Psoas muscle (tissue), 8 donors: ENCODE results near the gene SCAPER. TPM values are rescaled to one million over a fixed set of nuclear protein-coding genes. Genes with fewer than 3 reads are reported as not detected.

ENCODE experiments used
- ATAC-seq, 4 donors: fragments of 200-7000 bp; cut with Tn5 transposase; one replicate each; pipeline ENCODE4 v1.9.1; 2020; ENCODE audit warnings: moderate library complexity in 3 of 4, mild to moderate bottlenecking in 2 of 4
- DNase-seq, 2 donors: peaks; one replicate each; pipeline ENCODE4 v3.0.0-alpha.2; 2020
- H3K27ac ChIP-seq: fragments of 200-600 bp; one replicate; pipeline ENCODE4 v1.8.0; 2022
- H3K27me3 ChIP-seq, 3 donors: fragments of 200-600 bp in 1 of 3; one replicate each; pipeline versions ENCODE4 v1.6.1 to v1.8.0; 2013 to 2022; ENCODE audit warnings: low read length in 2 of 3, mild to moderate bottlenecking in 2 of 3, moderate library complexity in 1 of 3; ENCODE audit not compliant: insufficient read depth in 3 of 3
- H3K36me3 ChIP-seq, 2 donors: fragments of 200-600 bp in 1 of 2; one replicate each; pipeline versions ENCODE4 v1.6.1 to v1.8.0; 2013 to 2022; ENCODE audit warnings: low read depth in 1 of 2, mild to moderate bottlenecking in 1 of 2, moderate library complexity in 1 of 2; ENCODE audit not compliant: insufficient read depth in 1 of 2
- H3K4me1 ChIP-seq: fragments of 200-600 bp; one replicate; pipeline ENCODE4 v1.8.0; 2022
- H3K4me3 ChIP-seq: fragments of 200-600 bp; one replicate; pipeline ENCODE4 v1.8.0; 2022; ENCODE audit warnings: mild to moderate bottlenecking
- H3K9me3 ChIP-seq: fragments of 200-600 bp; one replicate; pipeline ENCODE4 v1.8.0; 2022
- WGBS, 3 donors: extraction: QIAGEN DNeasy Blood & Tissue Kit; methylation state at CpG; one replicate each; pipeline versions ENCODE4 v1.1.6 to v1.1.7; 2013; 5-methylcytosine and 5-hydroxymethylcytosine counted together
- intact Hi-C, 2 donors: fragments of 100-400 bp; cut with DNase I; formaldehyde crosslinking; loops; one replicate each; pipeline versions ENCODE4 v1.11.0 to v1.14.2; 2022
- polyA plus RNA-seq, 3 donors: library from polyadenylated mRNA; stranded (reverse); fragments of 200-250 nt; gene quantifications; one replicate each; pipeline ENCODE4 v1.2.3, GENCODE V29; 2013
- total RNA-seq, 4 donors: library from RNA; stranded (reverse); fragmentation: NEBNext Ultra II Directional in 2 of 4; extraction: Animal tissue kit (Norgen Biotek cat#: 25700) in 2 of 4; gene quantifications; one replicate each; pipeline versions ENCODE4 v1.2.1 to v1.2.4, GENCODE V29; 2021 to 2023
- TF ChIP-seq, protein P1 (sequence below): fragments of 200-600 bp; IDR thresholded peaks from one replicate; pipeline ENCODE4 v1.8.0; 2022; ENCODE audit warnings: antibody characterized with exemption
- donor health status: healthy with polysubstance abuse.
- donor health status: DM: no; HTN: no; CAD: no; lungs with moderate emphysema.
- donor health status: Bipolar disorder and iron deficiency.
- donor health status: healthy.
- donor health status: DM: yes; HTN: yes; CAD: no.
- donor health status: DM: no; HTN: no; CAD: no.
- donor health status: DM: no; HTN: no; CAD: no.
- donor health status: DM: yes; HTN: yes; CAD: no.

Gene SCAPER
- total and polyA plus RNA-seq, 7 donors = 4.1 to 28.7 (median 20.0) TPM

GRCh38 chr15:76386178-76386577 lies 519.0 kb downstream of the SCAPER start:
- Histone ChIP-seq H3K4me1 (no peaks in the 10 kb centered on the region), H3K9me3 (no peaks in the 10 kb centered on the region), H3K36me3 (peaks cover 0 to 4% of the 10 kb centered on the region in 2 donors), H3K27ac (no peak overlapping the region), H3K4me3 (no peak overlapping the region), H3K27me3 (no peaks in the 10 kb centered on the region)
- TF ChIP-seq, protein P1, sequence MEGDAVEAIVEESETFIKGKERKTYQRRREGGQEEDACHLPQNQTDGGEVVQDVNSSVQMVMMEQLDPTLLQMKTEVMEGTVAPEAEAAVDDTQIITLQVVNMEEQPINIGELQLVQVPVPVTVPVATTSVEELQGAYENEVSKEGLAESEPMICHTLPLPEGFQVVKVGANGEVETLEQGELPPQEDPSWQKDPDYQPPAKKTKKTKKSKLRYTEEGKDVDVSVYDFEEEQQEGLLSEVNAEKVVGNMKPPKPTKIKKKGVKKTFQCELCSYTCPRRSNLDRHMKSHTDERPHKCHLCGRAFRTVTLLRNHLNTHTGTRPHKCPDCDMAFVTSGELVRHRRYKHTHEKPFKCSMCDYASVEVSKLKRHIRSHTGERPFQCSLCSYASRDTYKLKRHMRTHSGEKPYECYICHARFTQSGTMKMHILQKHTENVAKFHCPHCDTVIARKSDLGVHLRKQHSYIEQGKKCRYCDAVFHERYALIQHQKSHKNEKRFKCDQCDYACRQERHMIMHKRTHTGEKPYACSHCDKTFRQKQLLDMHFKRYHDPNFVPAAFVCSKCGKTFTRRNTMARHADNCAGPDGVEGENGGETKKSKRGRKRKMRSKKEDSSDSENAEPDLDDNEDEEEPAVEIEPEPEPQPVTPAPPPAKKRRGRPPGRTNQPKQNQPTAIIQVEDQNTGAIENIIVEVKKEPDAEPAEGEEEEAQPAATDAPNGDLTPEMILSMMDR = no peak
- intact Hi-C loops = no loop called here
- 95 to 100% (median 99%) methylated on average over 2 of the region's 2 CpGs for WGBS, 3 donors
- no peak for ATAC-seq
- no peak for DNase-seq

DNA sequence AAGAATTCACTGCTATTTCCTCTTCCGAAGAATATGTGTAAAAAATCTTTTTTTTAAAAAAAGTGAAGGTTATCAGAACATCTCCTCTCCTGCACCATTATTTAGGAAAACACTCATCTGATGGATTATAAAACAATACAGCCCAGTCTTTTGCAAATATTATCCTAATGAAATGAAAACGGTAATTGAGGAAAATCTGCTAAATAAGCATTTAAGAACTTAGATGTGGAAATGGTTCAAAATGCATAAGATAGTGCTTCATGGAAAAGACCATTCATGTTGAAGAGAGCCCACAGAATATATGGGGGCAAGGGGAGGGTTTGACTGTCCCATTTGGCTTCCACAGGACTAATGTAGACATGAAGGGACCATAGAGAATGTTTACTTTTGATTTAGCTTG lies 520.7 kb downstream of the SCAPER start:
- ATAC-seq (no peak), DNase-seq (no peak)
- H3K9me3 ChIP-seq = no peaks in the 10 kb centered on the region
- peaks cover 0 to 7% of the 10 kb centered on the region in 2 donors for H3K36me3 ChIP-seq
- intact Hi-C loops = no loop called here
- no peak overlapping the region for H3K27ac ChIP-seq
- no peaks in the 10 kb centered on the region for H3K4me1 ChIP-seq
- no peak overlapping the region for H3K4me3 ChIP-seq
- TF ChIP-seq, protein P1 = no peak
- 97 to 98% (median 97%) methylated on average over 2 of the region's 2 CpGs for WGBS, 3 donors
- H3K27me3 ChIP-seq = no peaks in the 10 kb centered on the region

GRCh38 chr15:76382987-76383728 lies 522.0 kb downstream of the SCAPER start:
- ATAC-seq (no peak), DNase-seq (no peak)
- Histone ChIP-seq H3K4me3 (no peak overlapping the region), H3K27ac (no peak overlapping the region), H3K9me3 (no peaks in the 10 kb centered on the region), H3K36me3 (peaks cover 0 to 7% of the 10 kb centered on the region in 2 donors), H3K4me1 (no peaks in the 10 kb centered on the region), H3K27me3 (no peaks in the 10 kb centered on the region)
- TF ChIP-seq, protein P1 = no peak
- 96 to 99% (median 97%) methylated on average over 2 of the region's 2 CpGs for WGBS, 3 donors
- intact Hi-C loops = no loop called here

DNA sequence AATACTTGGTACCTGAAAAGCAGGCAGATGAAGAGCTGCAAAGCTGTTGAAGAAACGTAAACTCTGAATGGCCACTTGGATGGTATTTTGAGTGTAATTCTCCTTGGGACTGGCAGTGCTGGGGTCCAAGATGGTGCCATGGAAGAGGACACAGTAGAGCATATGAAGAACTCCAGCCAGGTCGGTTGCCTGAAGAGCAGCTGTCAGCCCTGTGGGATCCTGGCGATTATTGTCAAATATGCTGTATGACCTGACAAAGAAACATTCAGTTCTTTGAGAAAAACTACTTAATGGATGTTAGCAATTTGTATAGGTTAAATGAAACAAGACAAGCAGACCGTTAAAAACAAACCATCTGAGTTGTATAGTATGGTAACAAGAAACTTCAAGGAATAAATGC lies 523.8 kb downstream of the SCAPER start:
- Histone ChIP-seq H3K27me3 (no peaks in the 10 kb centered on the region), H3K27ac (no peak overlapping the region), H3K4me1 (no peaks in the 10 kb centered on the region), H3K36me3 (peaks cover 0 to 7% of the 10 kb centered on the region in 2 donors), H3K4me3 (no peak overlapping the region), H3K9me3 (no peaks in the 10 kb centered on the region)
- ATAC-seq (no peak), DNase-seq (no peak)
- WGBS, 3 donors = 90 to 95% (median 93%) methylated on average over 4 of the region's 4 CpGs
- intact Hi-C loops = no loop called here
- TF ChIP-seq, protein P1 = no peak

- intact Hi-C loops = no loop called here
- no peak for DNase-seq
- no peak overlapping the region for H3K27ac ChIP-seq
- H3K4me1 ChIP-seq = no peaks in the 10 kb centered on the region
- no peak overlapping the region for H3K4me3 ChIP-seq
- no peaks in the 10 kb centered on the region for H3K27me3 ChIP-seq
- no peaks in the 10 kb centered on the region for H3K9me3 ChIP-seq
- peaks cover 0 to 14% of the 10 kb centered on the region in 2 donors for H3K36me3 ChIP-seq
- WGBS, 3 donors = 94 to 97% (median 97%) methylated on average over 1 of the region's 1 CpG
- TF ChIP-seq, protein P1 = no peak
- no peak for ATAC-seq
These were observed 524.9 kb downstream of the SCAPER start for GRCh38 chr15:76380249-76380648.
